AG09309 (cell line): Measurements from ENCODE around the gene STRBP.
"Not testable (repeated sequence)": the region's sequence is repeated elsewhere in the genome, so short reads cannot be mapped to it uniquely, and the experiment has no call there.

Source experiments
- DNase-seq: peaks from one replicate; pipeline ENCODE4 v3.0.0-alpha.2; 2010; ENCODE audit warnings: low read depth
- H3K4me3 ChIP-seq: 2 replicates; pipeline ENCODE4 v1.5.1; 2011; ENCODE audit warnings: mild to moderate bottlenecking, low read depth, low read length, moderate library complexity; ENCODE audit not compliant: control insufficient read depth
- TF ChIP-seq, protein P1 (sequence below): IDR thresholded peaks from 2 replicates; pipeline ENCODE4 v1.5.1; 2011; ENCODE audit warnings: mild to moderate bottlenecking, low read depth, low read length, inconsistent platforms; ENCODE audit not compliant: insufficient read depth, control insufficient read depth; ENCODE audit errors: missing control alignments

The STRBP gene

DNA sequence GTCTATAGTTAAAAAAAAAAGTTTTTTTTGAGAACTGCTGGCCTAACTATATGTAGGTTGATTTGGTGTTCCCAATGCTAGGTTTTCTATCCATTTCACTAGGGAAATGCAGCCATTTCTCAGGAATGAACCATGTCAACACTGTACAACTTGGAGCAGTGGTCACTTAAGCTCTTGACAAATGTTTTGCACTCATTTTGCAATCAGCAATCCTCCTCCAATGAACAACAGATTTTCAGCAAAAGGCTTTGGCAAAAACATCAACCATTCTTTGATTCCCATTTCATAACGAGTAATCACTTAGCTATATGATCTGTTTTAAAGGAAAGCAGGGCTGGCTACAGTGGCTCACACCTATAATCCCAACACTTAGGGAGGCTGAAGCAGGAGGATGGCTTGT, 17.9 kb downstream of the STRBP start:
- H3K4me3 ChIP-seq, result no peak overlapping the region
- TF ChIP-seq, protein P1, sequence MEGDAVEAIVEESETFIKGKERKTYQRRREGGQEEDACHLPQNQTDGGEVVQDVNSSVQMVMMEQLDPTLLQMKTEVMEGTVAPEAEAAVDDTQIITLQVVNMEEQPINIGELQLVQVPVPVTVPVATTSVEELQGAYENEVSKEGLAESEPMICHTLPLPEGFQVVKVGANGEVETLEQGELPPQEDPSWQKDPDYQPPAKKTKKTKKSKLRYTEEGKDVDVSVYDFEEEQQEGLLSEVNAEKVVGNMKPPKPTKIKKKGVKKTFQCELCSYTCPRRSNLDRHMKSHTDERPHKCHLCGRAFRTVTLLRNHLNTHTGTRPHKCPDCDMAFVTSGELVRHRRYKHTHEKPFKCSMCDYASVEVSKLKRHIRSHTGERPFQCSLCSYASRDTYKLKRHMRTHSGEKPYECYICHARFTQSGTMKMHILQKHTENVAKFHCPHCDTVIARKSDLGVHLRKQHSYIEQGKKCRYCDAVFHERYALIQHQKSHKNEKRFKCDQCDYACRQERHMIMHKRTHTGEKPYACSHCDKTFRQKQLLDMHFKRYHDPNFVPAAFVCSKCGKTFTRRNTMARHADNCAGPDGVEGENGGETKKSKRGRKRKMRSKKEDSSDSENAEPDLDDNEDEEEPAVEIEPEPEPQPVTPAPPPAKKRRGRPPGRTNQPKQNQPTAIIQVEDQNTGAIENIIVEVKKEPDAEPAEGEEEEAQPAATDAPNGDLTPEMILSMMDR, result no peak
- DNase-seq, result no peak

DNA sequence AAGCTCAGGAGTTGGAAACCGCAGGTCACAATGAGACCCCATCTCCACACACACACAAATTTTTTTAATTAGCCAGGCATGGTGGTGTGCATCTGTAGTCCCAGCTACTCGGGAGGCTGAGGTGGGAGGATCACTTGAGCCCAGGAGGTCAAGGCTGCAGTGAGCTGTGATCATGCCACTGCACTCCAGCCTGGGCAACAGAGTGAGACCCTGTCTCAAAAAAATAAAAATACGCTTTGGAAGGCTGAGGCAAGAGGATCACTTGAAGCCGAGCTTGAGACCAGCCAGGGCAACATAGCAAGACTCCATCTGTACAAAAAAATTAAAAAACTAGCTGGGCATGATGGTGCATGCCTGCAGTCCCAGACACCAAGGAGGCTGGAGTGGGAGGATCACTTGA, 19.2 kb downstream of the STRBP start:
- DNase-seq, result not testable (repeated sequence)

GRCh38 chr9:123248630-123249029, 19.8 kb downstream of the STRBP start:
- H3K4me3 ChIP-seq, result no peak overlapping the region
- no peak for DNase-seq
- TF ChIP-seq, protein P1, result no peak

More for the DNA sequence above, 19.2 kb downstream of the STRBP start:
- not testable (repeated sequence) for H3K4me3 ChIP-seq

DNA sequence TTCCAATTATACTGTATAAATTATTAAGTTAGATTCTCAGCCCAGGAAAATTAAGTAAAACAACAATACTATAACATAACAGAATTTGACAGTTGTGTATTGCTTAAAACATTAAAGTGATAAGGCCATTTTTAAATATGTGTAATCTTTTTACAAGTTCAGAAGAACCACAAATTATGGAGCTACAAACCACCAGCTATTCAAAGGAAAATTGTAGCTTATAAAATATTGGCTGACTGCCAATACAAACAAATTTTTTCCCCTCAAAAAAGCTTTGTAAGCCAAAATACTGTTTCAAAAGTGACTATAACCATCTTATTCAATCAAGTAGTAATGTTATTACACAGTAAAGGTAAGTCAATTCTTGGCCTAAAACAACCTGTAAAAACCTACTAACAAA, 21.9 kb downstream of the STRBP start:
- TF ChIP-seq, protein P1, result no peak
- no peak for DNase-seq

DNA sequence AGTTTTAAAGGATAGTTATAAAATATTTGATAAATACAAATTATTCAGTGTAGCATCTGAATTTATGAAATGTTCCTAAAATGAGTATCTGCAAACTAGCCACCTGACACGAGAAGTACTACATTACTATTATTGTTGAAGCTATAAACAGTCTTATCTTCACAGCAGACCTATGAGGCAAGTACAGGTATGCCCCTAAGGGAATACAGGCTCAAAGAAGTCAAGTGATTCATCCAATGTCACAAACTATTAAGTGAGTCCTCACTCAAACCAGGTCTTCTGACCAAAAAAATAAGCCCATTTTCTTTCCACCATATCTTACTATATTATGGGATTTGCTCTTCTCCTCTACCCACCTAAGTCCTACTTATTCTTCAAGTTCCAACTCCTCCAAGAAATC, 28.7 kb downstream of the STRBP start:
- DNase-seq, result no peak
- no peak overlapping the region for H3K4me3 ChIP-seq
- TF ChIP-seq, protein P1, result no peak

More for the DNA sequence above, 21.9 kb downstream of the STRBP start:
- no peak overlapping the region for H3K4me3 ChIP-seq

DNA sequence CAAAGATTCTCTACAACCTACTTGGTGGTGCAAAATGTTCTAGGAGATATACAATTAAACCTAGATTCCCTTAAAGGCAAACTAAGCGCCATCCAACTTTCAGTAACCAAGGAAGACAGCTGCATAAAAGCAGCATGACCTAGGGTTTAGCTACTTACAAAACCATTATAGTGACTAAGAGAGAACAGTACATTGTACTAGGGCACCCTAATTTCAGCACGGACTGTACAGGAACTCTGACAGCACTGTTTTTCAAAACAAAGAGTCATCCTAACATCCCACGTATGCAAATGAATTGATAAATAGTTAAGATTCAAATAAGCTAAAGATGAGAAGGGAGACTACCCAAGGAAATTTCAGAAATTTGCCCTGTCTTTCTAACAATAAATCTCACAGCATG, 30.0 kb downstream of the STRBP start:
- TF ChIP-seq, protein P1, result no peak
- no peak overlapping the region for H3K4me3 ChIP-seq
- no peak for DNase-seq

- DNase-seq, result no peak
- H3K4me3 ChIP-seq, result no peak overlapping the region
- TF ChIP-seq, protein P1, result no peak
Observed at GRCh38 chr9:123237220-123237619, 31.2 kb downstream of the STRBP start.
